Endothelial cell (in vitro differentiated cells): Measurements from ENCODE around the gene NKD1. TPM values are rescaled to one million over a fixed set of nuclear protein-coding genes. Genes with fewer than 3 reads are reported as not detected.

Experiments used
- DNase-seq: peaks from one replicate; pipeline ENCODE4 v3.0.0; 2021; ENCODE audit warnings: low spot score
- H3K27ac Mint-ChIP-seq: one replicate; pipeline ENCODE4 v1.8.0; 2021; ENCODE audit warnings: mixed read lengths, inconsistent platforms; ENCODE audit not compliant: unreplicated experiment
- H3K27me3 Mint-ChIP-seq: one replicate; pipeline ENCODE4 v1.8.0; 2021; ENCODE audit warnings: mild to moderate bottlenecking, moderate library complexity, mixed read lengths, inconsistent platforms; ENCODE audit not compliant: unreplicated experiment
- H3K36me3 Mint-ChIP-seq: one replicate; pipeline ENCODE4 v1.8.0; 2021; ENCODE audit warnings: mild to moderate bottlenecking, low read depth, mixed read lengths, inconsistent platforms; ENCODE audit not compliant: unreplicated experiment
- H3K4me1 Mint-ChIP-seq: one replicate; pipeline ENCODE4 v1.8.0; 2021; ENCODE audit warnings: mild to moderate bottlenecking, mixed read lengths, inconsistent platforms; ENCODE audit not compliant: unreplicated experiment
- H3K4me3 Mint-ChIP-seq: one replicate; pipeline ENCODE4 v1.8.0; 2021; ENCODE audit warnings: mild to moderate bottlenecking, mixed read lengths, inconsistent platforms; ENCODE audit not compliant: unreplicated experiment
- H3K9me3 Mint-ChIP-seq: one replicate; pipeline ENCODE4 v1.8.0; 2021; ENCODE audit warnings: mixed read lengths, inconsistent platforms; ENCODE audit not compliant: unreplicated experiment
- total RNA-seq: library from RNA; stranded (reverse); fragmentation: NEBNext Ultra II Directional; extraction: Animal tissue kit (Norgen Biotek cat#: 25700); gene quantifications from one replicate; pipeline ENCODE4 v1.2.1, GENCODE V29; 2021; ENCODE audit not compliant: unreplicated experiment
- TF ChIP-seq, protein P1 (sequence below): fragments of 200-600 bp; sonication (generic); IDR thresholded peaks from one replicate; pipeline ENCODE4 v1.5.0; 2021; ENCODE audit warnings: antibody characterized with exemption; ENCODE audit not compliant: unreplicated experiment

Gene NKD1
- total RNA-seq, 1 donor from 2014 or later, result 2.4 TPM

- DNase-seq, result no peak
- H3K27me3 Mint-ChIP-seq, result peaks cover 5% of the 10 kb centered on the region
- no peak overlapping the region for H3K4me3 Mint-ChIP-seq
- no peaks in the 10 kb centered on the region for H3K4me1 Mint-ChIP-seq
- H3K36me3 Mint-ChIP-seq, result no peaks in the 10 kb centered on the region
- H3K9me3 Mint-ChIP-seq, result no peaks in the 10 kb centered on the region
- H3K27ac Mint-ChIP-seq, result no peak overlapping the region
- TF ChIP-seq, protein P1, sequence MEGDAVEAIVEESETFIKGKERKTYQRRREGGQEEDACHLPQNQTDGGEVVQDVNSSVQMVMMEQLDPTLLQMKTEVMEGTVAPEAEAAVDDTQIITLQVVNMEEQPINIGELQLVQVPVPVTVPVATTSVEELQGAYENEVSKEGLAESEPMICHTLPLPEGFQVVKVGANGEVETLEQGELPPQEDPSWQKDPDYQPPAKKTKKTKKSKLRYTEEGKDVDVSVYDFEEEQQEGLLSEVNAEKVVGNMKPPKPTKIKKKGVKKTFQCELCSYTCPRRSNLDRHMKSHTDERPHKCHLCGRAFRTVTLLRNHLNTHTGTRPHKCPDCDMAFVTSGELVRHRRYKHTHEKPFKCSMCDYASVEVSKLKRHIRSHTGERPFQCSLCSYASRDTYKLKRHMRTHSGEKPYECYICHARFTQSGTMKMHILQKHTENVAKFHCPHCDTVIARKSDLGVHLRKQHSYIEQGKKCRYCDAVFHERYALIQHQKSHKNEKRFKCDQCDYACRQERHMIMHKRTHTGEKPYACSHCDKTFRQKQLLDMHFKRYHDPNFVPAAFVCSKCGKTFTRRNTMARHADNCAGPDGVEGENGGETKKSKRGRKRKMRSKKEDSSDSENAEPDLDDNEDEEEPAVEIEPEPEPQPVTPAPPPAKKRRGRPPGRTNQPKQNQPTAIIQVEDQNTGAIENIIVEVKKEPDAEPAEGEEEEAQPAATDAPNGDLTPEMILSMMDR, result no peak
These were observed 32.1 kb downstream of the NKD1 start for GRCh38 chr16:50580180-50580798.

DNA sequence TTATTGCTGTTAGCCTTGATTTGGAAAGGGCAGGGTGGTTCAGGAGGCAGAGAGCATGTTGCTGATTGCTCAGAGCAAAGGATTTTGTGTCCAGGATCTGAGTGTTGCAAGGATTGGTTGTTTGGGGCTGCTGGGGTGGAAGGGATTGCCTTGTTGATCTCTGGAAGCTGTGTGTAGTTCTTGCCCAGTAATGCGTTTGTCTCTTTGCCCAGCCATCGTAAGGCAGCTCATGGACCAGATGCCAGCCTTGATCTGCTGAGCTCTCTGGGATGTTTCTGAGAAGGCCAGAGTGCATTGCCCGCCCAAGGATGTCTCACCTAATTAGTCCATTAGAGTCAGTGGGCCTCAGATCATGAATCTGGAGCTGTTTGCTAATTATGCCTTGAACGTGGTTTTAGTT is 33.6 kb downstream of the NKD1 start:
- no peak overlapping the region for H3K4me3 Mint-ChIP-seq
- H3K36me3 Mint-ChIP-seq, result no peaks in the 10 kb centered on the region
- no peaks in the 10 kb centered on the region for H3K9me3 Mint-ChIP-seq
- H3K4me1 Mint-ChIP-seq, result no peaks in the 10 kb centered on the region
- no peak overlapping the region for H3K27ac Mint-ChIP-seq
- DNase-seq, result no peak
- peaks cover 5% of the 10 kb centered on the region for H3K27me3 Mint-ChIP-seq
- TF ChIP-seq, protein P1, result no peak

GRCh38 chr16:50583211-50583610 is 35.0 kb downstream of the NKD1 start:
- H3K9me3 Mint-ChIP-seq, result no peaks in the 10 kb centered on the region
- no peak overlapping the region for H3K27ac Mint-ChIP-seq
- H3K4me3 Mint-ChIP-seq, result no peak overlapping the region
- H3K36me3 Mint-ChIP-seq, result no peaks in the 10 kb centered on the region
- H3K27me3 Mint-ChIP-seq, result peaks cover 6% of the 10 kb centered on the region
- TF ChIP-seq, protein P1, result no peak
- no peaks in the 10 kb centered on the region for H3K4me1 Mint-ChIP-seq
- no peak for DNase-seq

DNA sequence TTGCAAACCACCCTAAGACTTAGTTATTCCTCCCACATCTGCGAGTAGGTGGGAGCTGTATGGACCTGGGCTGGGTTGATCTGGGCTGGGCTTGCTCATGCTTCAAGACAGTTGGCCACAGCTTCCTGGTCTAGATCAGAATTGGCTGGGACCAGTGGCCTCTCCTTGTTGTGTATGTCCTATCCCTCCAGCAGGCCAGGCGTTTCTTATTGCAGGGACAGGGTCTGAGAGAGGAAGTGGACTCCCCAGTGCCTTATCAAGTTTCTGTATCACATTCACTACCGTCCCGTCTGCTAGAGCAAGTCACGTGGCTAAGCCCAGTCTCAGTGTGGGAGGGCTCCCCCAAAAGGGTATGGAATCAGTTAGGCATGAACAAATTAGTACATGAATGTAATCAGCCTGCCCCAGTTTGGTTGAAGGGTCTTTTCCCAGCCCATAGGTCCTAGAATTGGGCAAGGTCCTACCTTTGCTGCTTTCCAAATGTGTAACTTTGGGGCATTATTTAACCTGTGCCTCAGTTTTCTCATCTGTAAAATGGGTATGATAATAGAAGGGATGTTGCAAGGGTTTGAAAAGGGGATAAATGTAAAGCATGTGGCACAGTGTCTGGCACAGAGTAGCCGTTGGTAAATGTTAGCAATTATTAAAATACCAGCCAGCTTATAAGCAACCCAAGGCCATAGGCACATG is 36.0 kb downstream of the NKD1 start:
- no peak for DNase-seq
- H3K36me3 Mint-ChIP-seq, result no peaks in the 10 kb centered on the region
- no peak overlapping the region for H3K4me3 Mint-ChIP-seq
- H3K4me1 Mint-ChIP-seq, result no peaks in the 10 kb centered on the region
- no peaks in the 10 kb centered on the region for H3K9me3 Mint-ChIP-seq
- peaks cover 4% of the 10 kb centered on the region for H3K27me3 Mint-ChIP-seq
- TF ChIP-seq, protein P1, result no peak
- no peak overlapping the region for H3K27ac Mint-ChIP-seq

GRCh38 chr16:50585331-50585776 is 37.2 kb downstream of the NKD1 start:
- TF ChIP-seq, protein P1, result no peak
- Mint-ChIP-seq H3K27ac (no peak overlapping the region), H3K27me3 (peaks cover 4% of the 10 kb centered on the region), H3K4me1 (no peaks in the 10 kb centered on the region), H3K36me3 (no peaks in the 10 kb centered on the region), H3K4me3 (no peak overlapping the region), H3K9me3 (no peaks in the 10 kb centered on the region)
- no peak for DNase-seq
